Activated CD4-positive, alpha-beta T cell treated with anti-CD3 and anti-CD28 coated beads, Interleukin-2, amount 50 U/mL, for 4 hours (primary cell): Measurements from ENCODE around the gene ZNHIT2.
"Not testable (repeated sequence)": the region's sequence is repeated elsewhere in the genome, so short reads cannot be mapped to it uniquely, and the experiment has no call there.

Experiments
- DNase-seq, 2 experiments: peaks; one replicate each; pipeline ENCODE4 v3.0.0-alpha.2; 2020

ZNHIT2 gene

GRCh38 chr11:65117206-65118096 lies at the start of gene ZNHIT2:
ZNHIT2 (minus strand) TSS chr11:65117701; CDS start chr11:65117653, 48 bp downstream.
- DNase-seq = peak; percentile 100

GRCh38 chr11:65166893-65167292 lies 49.4 kb upstream of the ZNHIT2 start:
- DNase-seq = no peak

- no peak for DNase-seq
Measured at GRCh38 chr11:65165410-65166317, 48.2 kb upstream of the ZNHIT2 start.

- no peak for DNase-seq
Measured at GRCh38 chr11:65163684-65164083, 46.2 kb upstream of the ZNHIT2 start.

- no peak for DNase-seq
Measured at GRCh38 chr11:65160643-65161042, 43.1 kb upstream of the ZNHIT2 start.

DNA sequence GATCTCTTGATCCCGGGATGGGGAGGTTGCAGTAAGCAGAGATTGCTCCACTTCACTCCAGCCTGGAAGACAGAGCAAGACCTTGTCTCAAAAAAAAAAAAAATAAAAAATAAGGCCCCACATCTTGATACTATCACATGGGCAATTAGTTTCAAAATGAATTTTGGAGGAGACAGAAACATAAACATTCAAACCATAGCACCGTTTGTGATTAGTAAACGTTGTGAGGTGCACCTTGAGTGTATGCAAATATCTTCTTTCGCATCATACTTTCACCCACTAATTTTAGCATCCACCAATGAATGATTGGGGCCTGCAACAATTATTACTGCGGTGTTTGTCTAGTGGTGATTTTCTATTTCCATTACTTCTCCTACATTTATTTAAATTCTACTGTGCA lies 41.5 kb upstream of the ZNHIT2 start:
- DNase-seq = no peak

GRCh38 chr11:65157336-65157735 lies 39.8 kb upstream of the ZNHIT2 start:
- no peak for DNase-seq

DNA sequence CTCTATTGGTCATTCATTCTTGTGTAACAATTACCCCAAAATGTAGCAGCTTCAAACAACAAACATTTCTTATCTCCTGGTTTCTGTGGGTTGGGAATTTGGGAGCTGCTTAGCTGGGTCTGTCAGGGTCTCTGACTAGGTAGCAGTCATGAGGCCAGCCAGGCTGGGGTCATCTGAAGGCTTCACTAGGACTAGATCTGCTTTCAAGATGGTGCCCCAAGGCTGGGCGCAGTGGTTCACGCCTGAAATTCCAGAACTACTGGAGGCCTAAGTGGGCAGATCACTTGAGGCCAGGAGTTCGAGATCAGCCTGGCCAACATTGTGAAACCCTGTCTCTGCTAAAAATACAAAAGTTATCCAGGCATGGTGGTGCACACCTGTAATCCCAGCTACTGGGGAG lies 39.4 kb upstream of the ZNHIT2 start:
- DNase-seq = no peak

DNA sequence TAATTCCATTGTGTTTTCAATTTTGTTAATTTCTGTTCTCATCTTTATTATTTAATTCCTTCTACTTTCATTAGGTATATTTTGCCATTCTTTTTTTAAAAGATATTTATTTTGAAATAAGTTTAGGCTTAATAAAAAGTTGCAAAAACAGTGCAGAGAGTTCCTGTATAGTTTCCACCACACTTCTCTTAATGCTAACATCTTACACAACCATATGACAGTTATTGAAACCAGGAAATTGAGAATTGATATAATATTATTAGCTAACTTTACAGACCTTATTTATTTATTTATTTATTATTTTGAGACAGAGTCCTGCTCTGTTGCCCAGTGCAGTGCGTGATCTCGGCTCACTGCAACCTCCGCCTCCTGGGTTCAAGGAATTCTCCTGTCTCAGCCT lies 38.8 kb upstream of the ZNHIT2 start:
- DNase-seq = no peak

DNA sequence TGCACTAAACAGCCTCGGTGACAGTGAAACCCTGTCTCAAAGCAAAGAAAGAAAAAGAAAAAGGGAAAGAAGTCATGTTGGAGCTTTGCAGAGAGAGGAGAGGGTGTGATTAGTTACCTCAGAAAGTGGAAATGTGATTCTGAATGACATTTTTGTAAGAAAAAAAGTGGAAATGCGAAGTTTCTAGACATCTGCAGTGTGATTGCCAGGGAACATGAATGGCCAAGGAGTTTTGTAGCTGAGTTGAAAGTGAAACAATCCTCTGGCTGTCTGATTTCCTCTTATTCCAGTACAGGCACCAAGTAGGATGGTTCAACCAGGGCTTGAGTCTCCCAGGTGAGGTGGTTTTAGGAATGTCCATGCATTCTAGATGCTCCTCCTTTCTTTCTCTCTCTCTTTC lies 34.6 kb upstream of the ZNHIT2 start:
- DNase-seq = no peak

DNA sequence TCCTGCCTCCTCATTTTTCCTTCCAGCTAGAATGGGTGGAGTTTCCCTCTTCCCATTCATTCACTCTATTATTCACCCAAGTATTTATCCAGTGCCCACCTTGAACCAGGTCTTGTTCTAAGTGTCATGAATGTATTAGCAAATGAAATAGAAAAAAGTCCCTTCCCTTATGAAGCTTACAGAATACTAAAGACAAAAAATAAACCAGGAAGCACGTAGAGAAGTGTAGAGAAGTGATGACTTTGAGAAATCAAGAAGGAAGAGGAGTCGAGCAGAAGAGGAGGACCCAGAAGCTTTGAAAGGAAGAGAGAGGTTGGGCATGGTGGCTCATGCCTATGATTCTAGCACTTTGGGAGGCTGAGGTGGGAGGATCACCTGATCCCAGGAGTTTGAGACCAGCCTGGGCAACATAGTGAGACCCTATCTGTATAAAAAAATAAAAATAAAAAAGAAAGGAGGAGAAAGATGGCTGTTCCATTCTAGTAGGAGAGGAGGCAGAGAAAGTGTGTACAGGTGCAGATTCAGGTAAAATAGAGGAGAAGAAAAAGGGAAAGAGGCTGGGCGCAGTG lies 33.9 kb upstream of the ZNHIT2 start:
- DNase-seq = no peak

DNA sequence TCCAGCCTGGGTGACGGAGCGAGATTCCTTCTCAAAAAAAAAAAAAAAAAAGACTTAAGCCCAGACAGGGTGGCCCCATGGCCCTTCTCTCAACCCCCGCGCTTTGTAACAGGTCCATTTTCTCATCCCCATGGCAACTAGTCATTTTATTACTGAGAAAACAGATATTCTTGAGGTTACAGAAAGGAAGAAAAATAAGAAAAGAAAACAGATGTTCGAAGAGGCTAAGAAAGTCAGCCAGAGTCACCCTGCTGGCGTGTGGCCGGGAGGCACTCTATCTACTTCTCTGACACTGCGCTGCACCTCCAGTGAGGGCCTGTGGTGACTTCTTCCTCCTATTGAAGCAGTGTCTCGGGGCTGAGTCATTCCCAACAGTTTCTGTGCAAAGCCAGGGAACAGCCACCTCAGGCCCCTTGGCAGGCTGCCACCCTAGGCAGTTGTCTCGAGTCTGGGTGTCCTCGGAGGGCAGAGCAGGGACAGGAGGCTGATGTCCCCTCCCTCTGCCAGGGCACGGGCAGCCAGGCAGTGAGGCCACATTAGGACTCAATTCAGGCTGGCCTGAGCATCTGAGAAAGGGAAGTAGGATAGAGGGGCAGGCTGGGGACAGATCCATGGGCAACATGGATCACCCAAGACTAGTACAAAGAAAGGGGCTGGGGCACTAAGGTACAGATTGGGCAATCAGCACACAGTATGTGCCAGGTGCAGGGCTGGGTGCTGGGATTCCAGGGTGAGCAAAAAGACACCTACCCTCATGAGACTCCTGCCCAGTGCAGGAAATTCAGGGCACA lies 33.2 kb upstream of the ZNHIT2 start:
- no peak for DNase-seq

- DNase-seq = not testable (repeated sequence)
Measured at GRCh38 chr11:65150131-65150508, 32.6 kb upstream of the ZNHIT2 start.

- no peak for DNase-seq
Measured at GRCh38 chr11:65148657-65149056, 31.2 kb upstream of the ZNHIT2 start.

DNA sequence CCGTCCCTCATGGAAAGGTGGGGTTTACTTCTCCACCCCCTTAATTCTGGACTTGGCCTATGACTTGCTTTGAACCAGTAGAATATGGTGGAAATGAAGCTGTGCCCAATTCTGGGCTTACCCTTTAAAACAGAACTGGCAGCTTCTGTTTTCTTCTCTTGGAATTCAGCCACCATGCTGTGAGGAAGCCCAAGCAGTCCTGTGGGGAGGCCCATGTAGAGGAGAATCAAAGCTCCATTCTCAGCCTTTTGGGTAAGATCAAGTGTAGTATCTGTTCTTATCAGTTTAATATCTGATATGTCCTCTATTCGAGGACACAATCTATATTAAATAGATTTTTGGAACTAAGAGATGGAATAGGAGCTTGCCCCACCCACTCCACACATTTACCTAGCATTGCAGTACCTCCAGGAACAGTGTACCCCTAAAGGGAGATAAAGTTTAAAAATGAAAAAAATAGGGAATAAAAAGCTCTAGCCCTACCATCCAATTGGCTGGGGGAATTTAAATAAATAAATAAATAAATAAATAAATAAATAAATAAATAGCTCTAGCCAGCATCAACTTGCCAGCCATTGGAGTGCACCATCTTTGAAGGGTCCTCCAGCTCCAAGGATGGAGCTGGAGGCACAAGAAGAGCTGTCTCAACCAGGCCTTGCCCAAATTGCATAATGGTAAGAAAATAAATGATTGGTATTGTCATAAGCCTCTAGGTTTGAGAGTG lies 30.0 kb upstream of the ZNHIT2 start:
- no peak for DNase-seq

DNA sequence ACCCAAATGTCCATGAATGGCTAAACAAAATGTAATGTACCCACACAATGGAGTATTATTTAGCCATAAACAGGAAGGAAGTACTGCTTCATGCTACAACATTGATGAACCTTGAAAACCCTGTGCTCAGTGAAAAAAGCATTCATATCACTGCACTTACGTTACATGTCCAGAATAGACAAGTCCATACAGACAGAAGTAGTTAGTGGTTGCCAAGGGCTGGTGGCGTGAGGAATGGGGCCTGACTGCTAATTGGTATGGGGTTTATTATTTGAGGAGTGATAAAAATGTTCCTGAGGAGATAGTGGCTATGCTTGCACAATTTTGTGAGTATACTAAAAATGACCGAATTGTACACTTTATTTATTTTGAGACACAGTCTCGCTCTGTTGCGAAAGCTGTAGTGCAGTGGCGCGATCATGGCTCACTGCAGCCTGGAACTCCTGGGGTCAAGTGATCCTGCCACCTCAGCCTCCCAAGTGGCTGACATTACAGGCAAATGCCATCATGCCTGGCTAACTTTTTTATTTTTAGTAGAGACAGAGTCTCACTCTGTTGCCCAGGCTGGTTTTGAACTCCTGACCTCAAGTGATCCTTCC lies 24.5 kb upstream of the ZNHIT2 start:
- no peak for DNase-seq

GRCh38 chr11:65136515-65137096 lies 19.1 kb upstream of the ZNHIT2 start:
- DNase-seq = no peak

GRCh38 chr11:65135633-65136145 lies 18.2 kb upstream of the ZNHIT2 start:
- no peak for DNase-seq

GRCh38 chr11:65134952-65135632 lies 17.6 kb upstream of the ZNHIT2 start:
- DNase-seq = peak; percentile 77 to 81
